GM19463 (cell line): ENCODE measurements around the gene KDM7A.
"Not testable (repeated sequence)": the region's sequence is repeated elsewhere in the genome, so short reads cannot be mapped to it uniquely, and the experiment has no call there.

Source experiments
- ATAC-seq: cut with Tn5 transposase; IDR thresholded peaks from one replicate; pipeline ENCODE4 v1.9.1; 2021; ENCODE audit warnings: mild to moderate bottlenecking, moderate library complexity; ENCODE audit not compliant: unreplicated experiment

KDM7A gene

DNA sequence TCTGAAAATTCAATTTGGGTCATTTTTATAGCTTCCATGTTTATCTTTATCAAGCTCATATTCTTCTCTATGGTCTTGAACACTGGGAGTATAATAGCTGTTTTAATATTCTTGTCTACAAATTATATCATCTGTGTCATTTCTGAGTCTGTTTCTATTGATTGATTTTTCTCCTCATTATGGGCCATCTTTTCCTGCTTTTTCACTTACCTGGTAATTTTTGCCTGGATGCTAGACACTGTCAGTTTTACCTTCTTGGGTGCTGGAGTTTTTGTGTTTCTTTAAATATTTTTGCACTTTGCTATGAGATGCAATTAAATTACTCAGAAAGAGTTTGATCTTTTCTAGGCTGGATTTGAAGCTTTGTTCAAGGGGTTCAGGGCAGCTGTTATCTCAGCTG is 26.8 kb upstream of the KDM7A start:
- no peak for ATAC-seq

- not testable (repeated sequence) for ATAC-seq
Measured at GRCh38 chr7:140202942-140203341, 26.2 kb upstream of the KDM7A start.

DNA sequence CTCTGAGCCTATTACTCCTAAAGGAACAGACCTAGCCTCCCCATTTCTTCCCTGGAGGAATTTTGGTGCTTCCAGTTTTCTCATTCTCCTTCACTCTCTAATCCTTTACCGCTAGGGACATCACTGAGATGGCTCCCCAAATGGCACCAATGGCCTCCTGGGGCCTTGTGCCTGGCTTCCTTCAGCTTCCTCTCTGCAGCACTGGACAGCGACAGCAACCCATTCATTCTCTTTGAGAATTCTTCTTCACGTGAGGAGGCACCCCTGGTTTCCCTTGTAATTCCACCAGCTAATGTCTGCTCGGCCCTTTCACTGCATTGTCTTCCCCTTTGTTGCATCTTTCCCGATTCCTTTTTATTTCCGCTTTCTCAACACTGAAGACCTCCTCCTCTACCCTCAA is 24.6 kb upstream of the KDM7A start:
- no peak for ATAC-seq

- ATAC-seq, result no peak
Measured at GRCh38 chr7:140200061-140200989, 23.5 kb upstream of the KDM7A start.

DNA sequence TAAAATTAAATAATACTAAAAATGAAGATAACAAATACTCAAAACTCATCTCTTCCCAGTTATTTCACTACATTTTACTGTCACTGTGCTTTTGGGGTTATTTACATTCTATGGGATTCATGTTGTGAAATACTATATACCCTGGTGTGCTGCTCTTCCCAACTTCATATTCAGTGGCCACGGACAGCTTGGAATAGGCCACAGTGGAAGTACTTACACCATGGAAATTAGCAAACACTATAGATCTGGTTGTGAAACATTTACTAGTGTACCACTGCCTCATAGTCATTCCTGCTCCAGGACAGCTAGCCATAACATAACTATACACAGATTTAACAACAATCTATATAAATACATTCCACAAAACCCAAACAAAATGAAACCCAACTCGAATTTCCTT is 21.2 kb upstream of the KDM7A start:
- ATAC-seq, result no peak

DNA sequence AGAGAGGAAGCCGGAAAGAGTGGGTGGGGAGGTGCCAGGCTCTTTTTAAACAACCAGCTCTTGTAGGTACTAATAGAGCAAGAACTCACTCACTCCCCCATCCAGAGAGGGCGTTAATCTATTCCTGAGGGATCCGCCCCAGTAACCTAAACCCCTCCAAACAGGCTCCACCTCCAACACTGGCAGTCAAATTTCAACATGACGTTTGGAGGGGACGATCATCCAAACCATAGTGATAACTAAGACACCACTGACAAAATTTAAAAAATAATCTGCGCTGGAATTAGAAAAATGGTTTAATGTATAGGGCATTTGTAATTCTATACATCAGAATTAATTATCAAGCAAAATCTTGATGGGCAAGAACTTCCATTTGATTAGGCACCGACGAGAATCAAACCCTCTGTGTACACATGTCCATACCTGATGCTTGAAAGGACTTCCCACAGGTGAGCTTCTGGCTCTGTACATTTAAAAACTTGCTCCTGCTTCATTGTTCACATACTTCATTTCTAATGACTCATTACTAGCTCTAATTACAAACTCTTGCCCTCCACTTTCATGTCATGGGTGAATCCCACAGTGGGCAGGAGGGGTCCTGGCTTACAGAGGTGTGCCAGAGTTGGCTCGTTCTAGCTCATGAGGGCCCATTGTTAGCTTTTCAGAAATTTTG is 20.6 kb upstream of the KDM7A start:
- ATAC-seq, result no peak

GRCh38 chr7:140196361-140197217 is 19.8 kb upstream of the KDM7A start:
- ATAC-seq, result no peak

GRCh38 chr7:140195859-140196258 is 19.1 kb upstream of the KDM7A start:
- no peak for ATAC-seq

- ATAC-seq, result no peak
Measured at GRCh38 chr7:140192620-140193019, 15.8 kb upstream of the KDM7A start.

DNA sequence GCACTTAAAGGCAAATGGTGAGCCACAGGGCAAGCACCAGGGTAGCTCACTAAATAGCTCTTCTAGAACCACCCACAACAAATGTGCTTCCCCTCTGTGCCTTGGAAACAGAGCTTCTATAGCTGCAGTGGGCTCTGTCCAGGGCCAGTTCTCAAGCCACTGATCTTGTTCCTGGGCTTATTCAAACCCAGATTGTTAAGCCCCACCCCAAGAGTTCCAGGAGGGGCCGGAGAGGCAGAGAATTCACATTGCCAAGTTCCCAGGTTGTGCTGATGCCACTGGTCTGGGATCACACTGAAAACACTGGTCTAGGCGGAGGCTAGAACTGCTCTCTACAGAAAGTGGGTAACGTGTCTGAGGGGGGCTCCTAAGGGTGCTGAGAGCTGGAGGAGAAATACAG is 15.4 kb upstream of the KDM7A start:
- ATAC-seq, result no peak

GRCh38 chr7:140190588-140190987 is 13.8 kb upstream of the KDM7A start:
- ATAC-seq, result no peak

GRCh38 chr7:140189917-140190316 is 13.1 kb upstream of the KDM7A start:
- ATAC-seq, result no peak

DNA sequence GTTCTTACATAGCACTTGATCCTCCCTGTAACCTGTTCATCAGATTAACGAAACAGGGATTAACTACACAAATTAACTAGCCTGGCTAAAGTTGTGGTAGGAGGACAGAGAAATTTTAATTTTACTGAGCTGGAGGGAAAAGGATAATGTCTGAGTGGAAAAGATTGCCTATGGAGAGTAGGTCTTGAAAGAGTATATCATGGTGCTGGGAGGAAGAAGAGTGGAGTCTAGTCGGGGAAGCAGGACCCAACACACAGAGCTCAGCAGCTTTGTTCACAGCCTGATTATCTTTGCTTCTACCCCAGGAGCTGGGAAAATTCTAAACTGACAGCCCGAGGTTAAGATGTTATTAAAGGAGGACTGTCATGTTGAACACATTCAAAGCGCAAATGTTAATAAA is 6.1 kb upstream of the KDM7A start:
- no peak for ATAC-seq

- no peak for ATAC-seq
Measured at GRCh38 chr7:140179339-140179738, 2.6 kb upstream of the KDM7A start.

DNA sequence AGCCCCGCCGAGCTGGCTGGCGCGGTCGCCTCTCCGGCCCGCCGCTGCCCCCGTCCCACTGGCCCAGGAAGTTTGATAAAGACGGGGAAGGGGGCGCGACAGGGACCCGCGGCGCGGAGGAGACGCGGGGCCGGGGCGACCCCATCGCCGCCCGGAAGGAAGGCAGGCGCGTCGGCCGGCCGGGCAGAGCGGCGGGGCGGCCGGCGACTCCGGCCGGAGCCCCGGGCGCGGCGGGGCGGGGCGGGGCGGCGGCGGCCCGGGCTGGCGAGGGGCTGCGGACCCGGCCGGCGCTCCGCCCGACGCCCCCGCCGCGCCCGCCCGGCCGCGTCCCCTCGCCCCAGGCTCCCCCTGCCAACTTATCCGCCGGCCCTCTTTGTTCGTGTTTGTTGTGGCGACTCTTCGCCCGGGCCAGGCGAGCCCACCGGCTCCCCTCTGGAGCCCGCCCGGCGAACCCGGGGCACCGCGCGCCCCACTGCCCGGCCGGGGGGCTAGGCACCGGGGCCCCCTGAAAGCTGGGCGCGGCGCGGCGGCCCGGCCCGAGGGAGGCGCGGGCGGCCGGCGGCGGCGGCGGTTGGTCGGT is 571 bp downstream of the KDM7A start:
- no peak for ATAC-seq

DNA sequence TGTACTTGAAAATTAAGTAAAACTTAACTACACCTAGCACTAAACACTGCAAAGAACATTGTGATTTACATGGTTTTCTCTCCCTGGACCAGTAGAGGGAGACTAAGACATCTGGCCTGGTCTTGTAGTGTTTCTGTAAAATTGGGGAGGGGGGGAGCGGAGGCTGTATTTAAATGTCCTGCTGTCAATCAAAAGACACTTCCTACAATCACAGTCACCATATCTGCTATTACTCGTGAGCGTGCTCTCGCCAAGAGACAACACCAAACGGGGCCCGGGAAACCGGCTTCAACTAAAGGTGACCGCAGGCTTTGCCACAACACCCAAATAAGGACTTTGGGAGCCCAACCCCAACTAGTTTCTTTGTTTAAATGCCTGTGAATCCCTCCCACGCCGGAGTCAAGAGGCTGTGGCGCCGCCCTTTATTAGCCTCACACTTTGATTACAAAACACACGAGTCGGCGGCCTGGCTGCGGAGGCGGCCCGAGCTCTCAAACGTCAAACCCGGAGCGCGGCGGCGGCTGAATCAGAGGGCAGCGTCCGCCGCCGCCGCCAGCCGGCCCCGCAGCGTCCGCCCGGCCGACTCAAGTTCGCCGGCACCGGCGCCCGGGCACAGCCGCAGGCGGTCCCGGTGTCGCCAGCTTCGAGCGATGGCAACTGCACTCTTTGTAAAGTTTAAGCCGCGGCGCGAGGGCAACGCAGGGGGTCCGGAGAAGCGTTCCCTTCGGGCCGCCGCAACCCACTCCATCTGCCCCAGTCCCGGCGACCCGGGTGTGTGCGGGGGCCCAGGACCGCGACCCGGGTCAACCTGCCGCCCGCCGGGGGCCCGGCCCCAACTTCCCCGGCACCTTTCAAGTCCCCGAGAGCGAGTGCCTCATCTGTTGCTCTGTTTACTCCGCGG is 1.3 kb downstream of the KDM7A start:
- ATAC-seq, result peak; percentile 38

DNA sequence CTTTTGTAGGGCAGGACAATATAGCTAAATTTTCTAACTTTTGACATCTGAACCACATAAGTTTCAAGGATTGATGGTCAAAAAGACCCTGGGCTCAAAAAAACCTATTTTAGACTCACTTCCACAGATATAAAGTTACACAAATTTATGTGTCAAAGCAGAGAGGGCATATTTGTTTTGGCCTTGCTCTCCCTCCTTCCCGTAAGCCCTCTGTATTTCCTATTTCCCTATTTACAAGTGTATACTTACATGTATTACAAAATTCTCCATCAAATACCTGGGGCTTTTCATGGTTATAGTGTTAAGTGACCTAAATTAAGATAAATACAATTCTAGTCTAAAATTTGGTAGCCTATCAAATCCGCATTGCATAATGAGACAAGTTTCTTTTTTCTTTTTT is 2.6 kb downstream of the KDM7A start:
- ATAC-seq, result no peak

GRCh38 chr7:140170375-140170774 is 6.4 kb downstream of the KDM7A start:
- no peak for ATAC-seq

DNA sequence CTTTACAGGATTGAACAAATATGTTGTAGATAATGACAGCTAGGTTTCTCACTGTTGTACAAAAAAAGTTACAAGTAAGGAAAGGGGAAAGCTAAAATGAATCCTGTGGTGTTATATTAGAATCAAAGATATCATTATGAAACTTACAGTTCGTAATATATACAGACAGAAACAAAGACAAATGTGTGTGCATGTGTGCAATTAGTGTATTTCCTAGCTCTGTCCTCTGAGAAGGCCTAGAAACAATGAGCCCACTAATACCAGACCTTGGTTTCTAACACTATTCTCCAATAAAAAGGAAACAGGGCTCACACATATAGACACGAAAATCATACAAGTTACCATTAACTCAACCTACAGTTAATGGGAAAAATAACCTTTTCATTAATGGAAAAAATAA is 8.0 kb downstream of the KDM7A start:
- no peak for ATAC-seq

DNA sequence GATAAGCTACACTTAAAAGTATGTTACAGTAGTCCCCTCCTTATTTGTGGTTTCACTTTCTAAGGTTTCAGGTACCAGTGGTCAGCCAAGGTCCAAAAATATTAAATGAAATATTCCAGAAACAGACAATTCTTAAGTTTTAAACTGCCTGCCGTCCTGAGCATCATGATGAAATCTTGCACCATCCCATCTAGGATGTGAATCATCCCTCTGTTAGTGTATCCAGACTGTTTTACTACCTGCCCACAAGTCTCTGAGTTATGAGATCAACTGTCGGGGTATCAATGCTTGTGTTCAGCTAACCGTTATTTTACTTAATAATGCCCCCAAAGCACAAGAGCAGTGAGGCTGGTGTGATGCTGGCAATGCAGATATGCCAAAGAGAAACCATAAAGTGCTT is 11.4 kb downstream of the KDM7A start:
- no peak for ATAC-seq
